ENCODE measurements around the gene KNSTRN.

GRCh38 chr15:40441565-40442531, 59.3 kb downstream of the KNSTRN start:
- TF ChIP-seq POLR2A (IDR thresholded peaks at IDR 0.05; ENCODE audit: low read depth, low read length): no peak
- no peak for TF ChIP-seq POLR2AphosphoS5 (IDR thresholded peaks at IDR 0.05; ENCODE audit: low read depth, low read length)

All from GM12892 (cell line).